Neural progenitor cell (in vitro differentiated cells): ENCODE results near the gene KAT8. TPM values are rescaled to one million over a fixed set of nuclear protein-coding genes. Genes with fewer than 3 reads are reported as not detected.
A peak's percentile ranks its signal among the peaks of the same experiment; 100 is the strongest.

Experiments used
- DNase-seq: peaks from one replicate; pipeline ENCODE4 v3.0.0-alpha.2; 2016; ENCODE audit warnings: low spot score
- H2AFZ ChIP-seq: fragments of 200-600 bp; sonication (generic); replicated peaks from 2 replicates; pipeline ENCODE4 v1.6.1; 2016; ENCODE audit warnings: antibody characterized with exemption
- H3F3A ChIP-seq: fragments of 200-600 bp; sonication (generic); 2 replicates; pipeline ENCODE4 v1.6.1; 2016; ENCODE audit warnings: antibody characterized with exemption, low read depth
- H3K27ac ChIP-seq: fragments of 200-600 bp; sonication (generic); 2 replicates; pipeline ENCODE4 v1.5.1; 2016; ENCODE audit warnings: mild to moderate bottlenecking
- H3K27me3 ChIP-seq: fragments of 200-600 bp; sonication (generic); 2 replicates; pipeline ENCODE4 v1.6.1; 2016; ENCODE audit warnings: mild to moderate bottlenecking, moderate library complexity
- H3K36me3 ChIP-seq: fragments of 200-600 bp; sonication (generic); 2 replicates; pipeline ENCODE4 v1.5.1; 2016
- H3K4me1 ChIP-seq: fragments of 200-600 bp; sonication (generic); 2 replicates; pipeline ENCODE4 v1.6.1; 2016; ENCODE audit warnings: mixed run types
- H3K4me2 ChIP-seq: fragments of 200-600 bp; sonication (generic); 2 replicates; pipeline ENCODE4 v1.6.1; 2016
- H3K4me3 ChIP-seq: fragments of 200-600 bp; sonication (generic); 2 replicates; pipeline ENCODE4 v1.5.1; 2016
- H3K79me2 ChIP-seq: fragments of 200-600 bp; sonication (generic); 2 replicates; pipeline ENCODE4 v1.6.1; 2016; ENCODE audit warnings: low read depth
- H3K9ac ChIP-seq: fragments of 200-600 bp; sonication (generic); 2 replicates; pipeline ENCODE4 v1.6.1; 2016
- H3K9me3 ChIP-seq: fragments of 200-600 bp; sonication (generic); 2 replicates; pipeline ENCODE4 v1.5.1; 2016; ENCODE audit warnings: low read depth
- H4K20me1 ChIP-seq: fragments of 200-600 bp; sonication (generic); 2 replicates; pipeline ENCODE4 v1.6.1; 2016; ENCODE audit warnings: low read depth
- H3K27ac Mint-ChIP-seq: 3 replicates; pipeline ENCODE4 v1.8.0; 2021; ENCODE audit warnings: mixed read lengths
- H3K27me3 Mint-ChIP-seq: 2 replicates; pipeline ENCODE4 v1.8.0; 2022; ENCODE audit warnings: low read depth, mild to moderate bottlenecking, inconsistent platforms, moderate library complexity, mixed read lengths; ENCODE audit not compliant: insufficient read depth
- H3K36me3 Mint-ChIP-seq: 3 replicates; pipeline ENCODE4 v1.8.0; 2021; ENCODE audit warnings: mixed read lengths
- H3K4me1 Mint-ChIP-seq: 3 replicates; pipeline ENCODE4 v1.8.0; 2021; ENCODE audit warnings: mixed read lengths
- H3K4me3 Mint-ChIP-seq: 3 replicates; pipeline ENCODE4 v1.8.0; 2021; ENCODE audit warnings: mild to moderate bottlenecking, moderate library complexity, mixed read lengths
- H3K9me3 Mint-ChIP-seq: 3 replicates; pipeline ENCODE4 v1.8.0; 2020; ENCODE audit warnings: mixed read lengths
- EZH2 ChIP-seq: fragments of 200-600 bp; sonication (generic); IDR thresholded peaks from 2 replicates; pipeline ENCODE4 v1.6.1; 2017; ENCODE audit warnings: antibody characterized with exemption, mild to moderate bottlenecking, moderate library complexity
- EZH2phosphoT487 ChIP-seq: fragments of 200-600 bp; sonication (generic); IDR thresholded peaks from 2 replicates; pipeline ENCODE4 v1.6.1; 2017; ENCODE audit warnings: antibody characterized with exemption
- total RNA-seq: library from RNA; depleted of rRNA; stranded (reverse); fragments of >200 nt; gene quantifications from 2 replicates; pipeline ENCODE4 v1.2.3, GENCODE V29; 2015; ENCODE audit warnings: low replicate concordance
- TF ChIP-seq, protein P1 (sequence below): fragments of 200-600 bp; sonication (generic); IDR thresholded peaks from 2 replicates; pipeline ENCODE4 v1.5.1; 2017; ENCODE audit warnings: antibody characterized with exemption, mild to moderate bottlenecking

The KAT8 gene
- total RNA-seq, 1 donor from 2014 or later = 59.7 TPM

DNA sequence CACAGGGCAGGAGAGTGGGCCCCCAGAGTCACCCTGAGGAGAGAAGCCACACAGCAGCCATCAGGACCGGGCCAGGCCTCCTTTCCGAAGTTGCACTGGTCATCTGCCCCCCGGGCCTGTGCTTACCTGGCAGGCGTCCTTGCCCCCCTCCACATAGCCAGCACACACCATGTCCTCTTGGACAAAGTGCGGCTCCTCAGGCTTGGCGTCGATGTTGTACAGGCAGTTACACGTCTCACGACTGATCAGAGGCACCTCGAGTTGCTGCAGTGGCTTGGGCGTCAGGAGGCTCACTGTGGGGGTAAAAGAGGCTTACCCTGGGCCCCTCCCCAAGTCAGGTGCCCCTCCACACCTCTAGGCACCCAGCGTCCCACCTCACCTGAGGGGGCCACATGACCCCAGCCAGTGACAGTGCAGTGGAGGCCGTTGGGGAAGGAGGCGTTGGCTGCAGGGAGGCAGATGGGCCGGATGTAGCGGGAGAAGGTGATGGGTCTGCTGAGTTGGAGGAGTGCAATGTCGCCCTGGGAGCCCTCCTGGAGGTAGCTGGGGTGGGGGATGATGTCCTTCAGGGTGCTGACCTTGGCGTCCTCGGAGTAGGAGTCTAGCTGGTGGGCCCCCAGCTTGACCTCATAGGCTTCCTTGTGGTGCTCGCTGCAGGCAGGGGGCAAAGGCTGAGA lies 15.0 kb downstream of the KAT8 start:
- no peak overlapping the region for H3K4me3 ChIP-seq
- Mint-ChIP-seq H3K36me3 (peaks cover 11% of the 10 kb centered on the region), H3K9me3 (no peaks in the 10 kb centered on the region), H3K27me3 (peaks cover 9% of the 10 kb centered on the region), H3K4me3 (no peak overlapping the region), H3K27ac (no peak overlapping the region), H3K4me1 (peaks cover 25% of the 10 kb centered on the region)
- no peaks in the 10 kb centered on the region for H3K9me3 ChIP-seq
- H3K79me2 ChIP-seq = no peaks in the 10 kb centered on the region
- H3K4me2 ChIP-seq = no peak overlapping the region
- H3K27ac ChIP-seq = no peak overlapping the region
- no peaks in the 10 kb centered on the region for H3K27me3 ChIP-seq
- peaks cover 16% of the 10 kb centered on the region for H3K4me1 ChIP-seq
- TF ChIP-seq EZH2 (no peak), EZH2phosphoT487 (no peak)
- TF ChIP-seq, protein P1, sequence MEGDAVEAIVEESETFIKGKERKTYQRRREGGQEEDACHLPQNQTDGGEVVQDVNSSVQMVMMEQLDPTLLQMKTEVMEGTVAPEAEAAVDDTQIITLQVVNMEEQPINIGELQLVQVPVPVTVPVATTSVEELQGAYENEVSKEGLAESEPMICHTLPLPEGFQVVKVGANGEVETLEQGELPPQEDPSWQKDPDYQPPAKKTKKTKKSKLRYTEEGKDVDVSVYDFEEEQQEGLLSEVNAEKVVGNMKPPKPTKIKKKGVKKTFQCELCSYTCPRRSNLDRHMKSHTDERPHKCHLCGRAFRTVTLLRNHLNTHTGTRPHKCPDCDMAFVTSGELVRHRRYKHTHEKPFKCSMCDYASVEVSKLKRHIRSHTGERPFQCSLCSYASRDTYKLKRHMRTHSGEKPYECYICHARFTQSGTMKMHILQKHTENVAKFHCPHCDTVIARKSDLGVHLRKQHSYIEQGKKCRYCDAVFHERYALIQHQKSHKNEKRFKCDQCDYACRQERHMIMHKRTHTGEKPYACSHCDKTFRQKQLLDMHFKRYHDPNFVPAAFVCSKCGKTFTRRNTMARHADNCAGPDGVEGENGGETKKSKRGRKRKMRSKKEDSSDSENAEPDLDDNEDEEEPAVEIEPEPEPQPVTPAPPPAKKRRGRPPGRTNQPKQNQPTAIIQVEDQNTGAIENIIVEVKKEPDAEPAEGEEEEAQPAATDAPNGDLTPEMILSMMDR = no peak
- no peak overlapping the region for H2AFZ ChIP-seq
- H3K9ac ChIP-seq = no peak overlapping the region
- no peak for DNase-seq
- peaks cover 20% of the 10 kb centered on the region for H3F3A ChIP-seq
- peaks cover 6% of the 10 kb centered on the region for H4K20me1 ChIP-seq
- no peaks in the 10 kb centered on the region for H3K36me3 ChIP-seq

DNA sequence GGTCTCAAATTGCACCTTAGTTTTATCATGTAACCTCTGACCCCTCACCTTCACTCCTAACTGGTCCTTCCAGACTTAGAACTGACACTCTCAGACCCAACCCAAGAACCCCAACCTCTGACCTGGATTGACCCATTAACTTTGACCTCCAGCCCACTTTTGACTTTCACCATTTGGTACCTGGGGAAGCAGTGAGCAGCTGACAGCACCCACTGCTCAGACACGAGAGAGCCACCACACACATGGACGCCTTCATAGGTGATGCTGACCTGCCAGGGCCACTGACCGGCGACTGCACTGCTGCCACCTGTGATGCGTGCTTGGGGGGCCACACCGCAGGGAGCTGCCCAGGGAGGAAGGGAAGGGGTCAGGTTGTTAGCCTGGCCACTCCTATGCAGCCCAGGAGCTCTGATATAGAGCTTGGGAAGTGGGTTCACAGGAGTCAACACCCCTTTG lies 15.6 kb downstream of the KAT8 start:
- H3K9me3 Mint-ChIP-seq = no peaks in the 10 kb centered on the region
- Histone ChIP-seq H3K4me3 (no peak overlapping the region), H3K4me1 (peaks cover 16% of the 10 kb centered on the region), H4K20me1 (peaks cover 6% of the 10 kb centered on the region), H3K9me3 (no peaks in the 10 kb centered on the region), H3K79me2 (no peaks in the 10 kb centered on the region), H2AFZ (no peak overlapping the region), H3K36me3 (no peaks in the 10 kb centered on the region), H3K27me3 (no peaks in the 10 kb centered on the region), H3K4me2 (no peak overlapping the region), H3K27ac (no peak overlapping the region), H3F3A (peaks cover 20% of the 10 kb centered on the region), H3K9ac (no peak overlapping the region)
- DNase-seq = no peak
- H3K4me1 Mint-ChIP-seq = peaks cover 25% of the 10 kb centered on the region
- H3K27ac Mint-ChIP-seq = no peak overlapping the region
- peaks cover 9% of the 10 kb centered on the region for H3K27me3 Mint-ChIP-seq
- TF ChIP-seq EZH2 (no peak), EZH2phosphoT487 (no peak)
- TF ChIP-seq, protein P1 = no peak
- H3K36me3 Mint-ChIP-seq = peaks cover 7% of the 10 kb centered on the region
- H3K4me3 Mint-ChIP-seq = peak overlapping the region; percentile 66

DNA sequence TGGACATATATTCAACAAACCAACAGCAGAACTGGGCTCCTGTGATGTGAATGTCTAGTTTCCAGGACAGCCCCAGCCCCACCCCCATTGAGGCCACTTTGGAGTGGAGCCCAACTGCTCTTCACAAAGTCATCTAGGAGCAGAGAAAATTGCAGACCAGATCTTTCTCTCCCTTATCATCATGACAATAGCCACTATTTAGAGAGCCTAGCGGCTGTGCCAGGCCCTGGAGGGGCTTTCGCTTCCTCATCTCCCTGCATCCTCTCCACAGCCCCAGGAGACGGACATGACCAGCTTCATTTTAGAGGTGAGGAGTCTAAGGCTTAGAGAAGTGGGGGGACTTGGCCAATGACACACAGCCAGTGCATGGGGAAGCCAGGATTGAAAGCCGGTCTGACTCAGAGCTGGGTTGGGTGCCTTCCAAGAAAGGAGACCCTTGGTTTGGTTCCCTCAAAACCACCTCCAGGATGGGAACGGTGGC lies 16.7 kb downstream of the KAT8 start:
- Histone ChIP-seq H3K9ac (no peak overlapping the region), H3K9me3 (no peaks in the 10 kb centered on the region), H3K4me2 (peak overlapping the region; percentile 86), H2AFZ (no peak overlapping the region), H3K36me3 (no peaks in the 10 kb centered on the region), H3K79me2 (no peaks in the 10 kb centered on the region), H3F3A (peaks cover 20% of the 10 kb centered on the region), H4K20me1 (peaks cover 6% of the 10 kb centered on the region), H3K27ac (no peak overlapping the region), H3K27me3 (no peaks in the 10 kb centered on the region), H3K4me1 (peaks cover 16% of the 10 kb centered on the region), H3K4me3 (peak overlapping the region; percentile 60)
- Mint-ChIP-seq H3K9me3 (no peaks in the 10 kb centered on the region), H3K27ac (peak overlapping the region; percentile 61), H3K27me3 (peaks cover 9% of the 10 kb centered on the region), H3K4me1 (peaks cover 28% of the 10 kb centered on the region), H3K4me3 (peak overlapping the region; percentile 14), H3K36me3 (peaks cover 7% of the 10 kb centered on the region)
- TF ChIP-seq, protein P1 = no peak
- no peak for TF ChIP-seq EZH2phosphoT487
- no peak for TF ChIP-seq EZH2
- DNase-seq = no peak
